ENCODE data around the gene TSPAN7.

The TSPAN7 gene

DNA sequence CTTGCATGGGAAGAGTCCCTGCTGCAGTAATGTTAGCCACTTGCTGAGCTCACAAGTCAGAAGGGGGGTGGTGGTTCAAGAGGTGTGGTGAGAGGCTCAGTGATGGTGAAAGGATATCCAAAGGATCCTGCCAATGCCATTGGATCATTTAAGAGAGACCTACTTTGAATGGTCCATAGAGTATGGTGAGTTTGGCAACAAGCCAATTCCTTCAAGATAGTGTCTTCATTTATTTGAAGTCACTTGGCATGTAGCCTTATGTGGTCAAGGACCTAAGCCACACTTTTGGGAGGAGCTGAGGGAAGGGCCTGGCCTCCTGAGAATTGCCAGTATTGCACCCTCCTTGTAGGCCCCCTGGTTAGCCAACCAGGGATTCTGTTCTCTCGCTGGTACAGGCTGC is 87.9 kb downstream of the TSPAN7 start:
- DNase-seq = no peak

DNA sequence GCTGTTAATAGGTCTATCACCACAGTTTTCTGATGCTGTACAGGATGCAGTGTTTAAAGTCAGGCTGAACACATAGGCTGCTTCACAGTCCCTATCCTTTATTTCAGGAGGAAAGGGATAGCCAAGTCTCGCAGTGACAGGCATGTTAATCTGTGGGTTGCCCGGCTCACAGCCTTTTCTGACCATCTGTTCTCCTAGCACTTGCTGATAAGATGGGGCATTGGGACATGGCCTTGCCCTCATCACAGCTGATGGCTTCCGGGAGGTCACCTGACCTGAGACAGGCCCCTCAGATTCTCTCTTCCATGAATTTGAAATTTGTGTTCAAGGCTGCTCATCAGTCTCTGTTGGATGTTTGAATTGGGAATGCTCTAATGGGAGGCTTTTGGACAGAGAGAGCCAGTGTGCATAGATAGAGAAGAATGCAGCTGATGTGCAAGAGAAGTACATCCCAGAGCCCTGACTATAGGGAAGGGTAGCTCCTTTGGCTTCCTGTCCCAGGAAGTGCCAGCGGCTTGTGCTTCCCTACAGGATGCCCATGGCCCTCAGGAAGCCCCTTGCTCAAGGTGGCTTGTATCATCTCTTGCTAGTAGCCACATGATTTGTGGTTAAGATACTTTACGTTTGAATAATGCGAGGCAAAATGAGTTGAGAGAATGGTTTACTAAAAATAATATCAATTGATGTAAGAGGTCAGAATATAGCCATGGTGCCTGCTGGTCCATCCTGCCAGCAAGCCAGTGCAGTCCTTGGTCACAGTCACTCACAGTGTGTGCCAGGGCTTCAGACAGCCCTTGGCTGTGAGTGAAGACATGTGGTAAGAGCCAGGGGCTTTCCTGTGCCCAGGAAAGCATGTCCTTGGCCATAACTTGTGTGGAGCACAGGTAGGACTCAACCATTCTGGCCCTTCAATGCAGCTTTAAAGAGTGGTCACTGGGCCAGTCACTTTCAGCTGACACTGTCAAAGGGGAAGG is 88.6 kb downstream of the TSPAN7 start:
- no peak for DNase-seq

DNA sequence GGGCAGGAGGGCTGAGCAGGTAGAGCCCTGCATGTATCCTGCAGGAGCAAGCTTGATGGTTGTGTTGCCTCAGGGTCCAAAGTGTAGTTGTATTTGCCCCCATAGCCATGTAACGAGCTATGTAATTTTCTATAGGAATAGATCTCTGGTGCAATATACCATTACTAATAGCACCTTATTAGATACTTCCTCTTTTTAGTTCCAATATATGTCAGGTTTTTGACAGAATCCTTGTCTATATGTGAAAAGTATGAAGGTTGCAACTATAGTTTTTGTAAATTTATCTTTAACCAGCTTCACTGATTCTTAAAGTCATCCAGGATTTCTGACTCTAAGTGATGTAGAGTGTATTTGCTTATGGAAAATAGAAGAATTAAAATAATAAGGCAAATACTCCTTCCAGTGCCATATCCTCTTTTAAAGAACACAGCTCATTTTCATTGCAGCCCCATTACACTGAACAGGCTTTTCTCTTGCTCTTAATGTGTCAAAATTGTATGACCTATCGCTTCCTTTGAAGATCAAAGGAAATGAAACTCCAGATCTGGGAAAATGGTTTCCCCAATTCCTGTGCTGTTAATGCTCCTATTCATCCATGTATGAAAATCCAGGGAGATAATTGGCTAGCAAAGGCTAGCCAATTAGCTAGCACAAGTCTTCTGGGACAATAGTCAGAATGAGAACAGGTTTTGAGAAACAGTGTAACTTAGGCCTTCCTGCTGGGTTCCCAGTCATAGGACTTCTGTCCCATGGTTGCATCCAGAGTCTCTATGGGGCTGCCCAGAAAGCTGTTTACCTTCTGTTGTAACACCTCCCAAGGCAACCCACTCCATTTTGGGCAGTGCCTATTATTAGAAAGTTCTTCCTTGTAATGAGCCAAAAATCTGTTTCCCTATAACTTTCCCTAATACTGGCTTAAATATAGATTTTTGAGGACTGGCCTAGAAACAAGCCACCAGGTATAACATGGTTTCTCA is 90.6 kb downstream of the TSPAN7 start:
- no peak for DNase-seq

DNA sequence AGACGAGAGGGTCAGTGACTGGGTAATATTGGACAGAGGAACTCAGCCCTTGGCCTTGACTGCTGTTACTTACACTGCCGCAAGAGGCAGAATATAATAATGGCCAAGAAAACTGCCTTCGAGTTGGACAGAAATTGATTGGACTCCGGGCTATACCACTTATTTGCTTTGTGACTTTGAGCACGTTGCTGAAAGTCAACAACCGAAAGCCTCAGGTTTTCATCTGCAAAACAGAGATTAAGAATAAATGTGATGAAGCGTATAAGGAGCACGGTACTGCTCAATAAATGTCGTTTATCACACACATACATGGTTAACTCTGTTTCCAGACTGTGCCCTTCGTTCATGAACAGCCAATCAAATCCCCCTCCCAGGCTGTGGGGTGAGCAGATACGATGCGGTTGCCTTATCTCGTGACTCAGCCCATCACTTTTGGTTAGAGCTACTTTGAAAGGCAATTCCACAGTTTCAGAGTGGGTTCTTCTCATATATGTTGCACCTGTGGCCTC is 91.6 kb downstream of the TSPAN7 start:
- DNase-seq = no peak

DNA sequence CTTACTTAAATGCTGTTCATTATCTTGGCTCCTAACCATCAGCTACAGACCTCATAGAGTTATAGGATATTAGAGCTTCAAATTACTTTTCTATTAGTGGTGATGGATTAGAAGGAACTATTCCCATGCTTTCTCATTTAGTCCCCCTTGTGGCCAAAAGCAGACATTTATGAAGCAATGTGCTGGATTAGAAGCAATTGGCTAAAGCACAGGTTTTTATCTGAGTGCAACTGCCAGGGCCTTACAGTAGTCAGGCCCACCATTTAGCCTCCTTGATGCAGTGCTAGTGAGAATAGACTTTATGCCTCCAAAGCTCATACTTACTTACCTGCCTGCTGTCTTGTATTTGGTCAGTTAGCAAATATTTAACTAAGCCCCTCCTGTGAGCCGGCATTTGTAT is 93.0 kb downstream of the TSPAN7 start:
- no peak for DNase-seq

DNA sequence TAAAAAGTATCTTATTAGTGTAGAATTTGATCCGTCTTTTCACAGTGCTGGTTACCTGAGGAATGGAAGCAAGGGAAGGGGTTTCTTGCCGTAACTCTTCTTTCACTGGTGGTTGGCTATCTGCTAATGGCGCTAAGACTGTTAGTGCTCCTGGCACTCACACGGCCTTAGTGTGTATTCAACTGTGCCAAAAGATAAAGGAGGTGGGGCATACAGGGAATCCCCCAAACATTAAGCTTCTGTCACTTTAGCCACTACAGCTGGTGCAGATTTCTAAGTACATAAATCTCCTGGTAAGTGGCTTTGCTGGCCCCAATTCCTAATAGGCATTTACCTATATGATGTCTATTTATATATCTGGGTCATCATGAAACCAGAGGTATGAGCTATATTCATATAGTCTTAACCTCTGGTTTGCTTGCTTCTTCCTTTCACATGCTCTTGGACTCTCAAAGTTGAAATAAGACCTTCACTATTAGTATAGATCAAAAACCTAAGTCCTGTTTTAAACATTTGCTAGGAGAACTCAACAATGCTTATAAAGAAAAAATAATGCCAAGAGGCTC is 95.1 kb downstream of the TSPAN7 start:
- no peak for DNase-seq

DNA sequence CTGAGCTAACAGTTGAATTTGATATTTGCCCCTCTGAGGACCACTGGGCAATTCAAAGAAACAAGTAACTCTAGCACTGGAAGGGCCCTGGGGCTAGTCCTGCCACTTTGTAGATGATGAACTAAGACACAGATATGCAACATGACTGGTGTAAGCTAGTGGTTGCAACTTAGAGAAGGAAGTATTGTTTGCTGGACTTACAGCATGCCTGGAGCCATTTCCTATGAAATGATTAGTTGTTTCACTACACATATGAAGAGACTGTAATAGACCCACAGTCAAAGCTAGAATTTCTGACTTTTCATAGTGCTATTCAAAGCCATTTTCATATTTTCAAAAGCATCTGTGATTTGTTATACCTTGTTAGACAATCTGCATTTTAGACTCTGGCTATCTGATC is 96.2 kb downstream of the TSPAN7 start:
- no peak for DNase-seq

DNA sequence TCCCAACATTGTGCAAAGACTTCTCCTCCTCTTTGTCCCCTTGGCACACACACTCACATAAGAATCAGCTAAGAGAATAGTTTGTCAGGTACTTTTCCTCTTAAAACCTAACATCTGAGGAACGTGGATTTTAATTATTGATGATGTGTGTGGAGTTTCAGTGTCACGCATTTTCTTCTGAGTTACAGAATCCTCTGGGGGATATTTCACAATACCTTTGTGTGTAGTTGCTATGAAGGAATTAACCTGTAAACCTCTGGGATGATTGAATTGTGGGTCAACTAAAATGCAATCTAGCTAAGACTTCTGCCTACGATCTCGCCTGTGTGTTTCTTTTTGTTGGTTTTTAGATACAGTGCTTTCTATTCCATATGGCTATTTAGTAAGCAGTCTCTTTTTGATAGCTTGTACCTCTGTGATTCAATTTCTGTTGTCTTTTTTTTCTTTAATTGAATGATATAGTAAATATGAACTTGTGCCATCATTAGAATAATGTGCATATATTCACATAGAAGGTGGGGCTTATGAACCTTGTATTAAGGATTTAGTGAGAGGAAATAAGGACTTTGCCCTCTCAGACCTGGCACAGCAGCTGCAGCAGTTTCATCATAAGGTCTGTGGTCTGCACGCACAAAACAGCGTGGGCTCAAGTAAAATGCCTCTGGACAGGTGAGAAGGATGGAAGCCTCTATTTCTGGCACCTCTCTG is 99.2 kb downstream of the TSPAN7 start:
- no peak for DNase-seq

DNA sequence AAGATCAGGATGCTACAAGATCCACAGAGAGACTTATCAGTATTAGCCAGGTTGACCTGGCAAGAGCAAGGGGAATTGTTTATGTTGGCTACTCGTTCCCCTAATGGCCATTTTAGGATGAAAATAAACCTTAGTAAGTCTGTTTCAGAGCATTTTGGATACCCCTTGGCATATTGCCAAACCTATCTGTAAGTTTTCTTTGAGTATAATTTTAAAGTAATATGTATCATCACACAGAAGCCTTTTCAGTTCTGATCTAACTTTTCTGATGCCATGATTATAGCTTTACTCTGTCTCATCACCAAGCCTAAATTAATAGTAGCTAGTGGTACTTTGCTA is 99.7 kb downstream of the TSPAN7 start:
- no peak for DNase-seq

DNA sequence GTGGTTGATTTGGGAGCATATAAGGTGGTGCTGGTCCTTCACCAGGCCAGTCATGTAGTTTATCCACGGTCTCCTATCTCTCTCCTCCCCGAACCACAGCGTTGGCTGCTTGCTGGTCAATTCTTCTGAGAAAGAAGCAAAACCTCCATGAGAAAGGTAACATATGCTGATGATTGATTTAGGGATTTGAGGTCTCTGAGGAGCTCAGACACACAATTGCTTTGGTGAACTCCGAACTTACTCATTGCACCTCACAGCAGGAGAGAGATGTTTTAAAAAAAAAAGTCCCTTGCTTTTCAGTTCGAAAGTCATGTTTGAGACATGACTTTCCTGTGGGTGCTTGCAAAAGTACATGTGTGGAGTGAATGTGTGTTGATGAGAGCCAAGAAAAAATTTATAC is 100.2 kb downstream of the TSPAN7 start:
- DNase-seq = no peak

DNA sequence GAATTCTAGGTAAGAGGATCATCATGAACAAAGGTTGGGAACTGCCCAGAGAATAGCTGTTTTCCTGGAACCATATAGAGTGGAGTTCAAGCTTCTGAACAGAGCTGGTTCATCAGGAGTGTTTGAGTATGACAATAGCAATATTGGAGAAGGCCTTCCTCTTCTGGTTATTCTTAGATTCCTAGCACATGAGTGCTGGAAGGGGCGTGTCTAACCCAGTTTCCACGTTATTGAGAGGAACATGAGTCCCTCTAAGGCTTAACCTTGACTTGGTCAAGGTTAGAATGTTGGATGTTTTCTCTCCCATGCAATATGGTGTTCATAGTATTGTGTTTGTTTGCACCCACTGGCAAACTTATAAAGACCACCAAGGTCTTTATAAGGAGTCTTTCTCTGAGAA is 101.3 kb downstream of the TSPAN7 start:
- no peak for DNase-seq

DNA sequence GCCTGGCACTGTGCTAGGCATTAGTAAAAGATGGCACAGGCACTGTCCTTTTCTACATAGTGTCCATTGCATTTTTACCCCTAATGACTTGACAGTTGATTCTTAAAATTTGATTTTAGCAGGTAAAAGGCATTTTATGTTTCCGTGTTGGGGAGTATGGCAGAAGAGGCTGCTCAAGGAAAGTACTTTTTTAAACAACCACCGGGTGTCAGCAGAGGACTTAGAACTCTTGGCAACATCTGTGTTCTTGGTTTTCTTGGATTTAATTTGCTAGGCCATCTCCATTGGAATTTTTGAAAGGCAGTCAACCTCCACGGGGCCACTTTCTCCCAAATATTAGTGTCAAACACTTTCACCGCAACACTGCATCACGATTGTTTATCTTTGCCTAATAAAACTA is 102.9 kb downstream of the TSPAN7 start:
- no peak for DNase-seq

DNA sequence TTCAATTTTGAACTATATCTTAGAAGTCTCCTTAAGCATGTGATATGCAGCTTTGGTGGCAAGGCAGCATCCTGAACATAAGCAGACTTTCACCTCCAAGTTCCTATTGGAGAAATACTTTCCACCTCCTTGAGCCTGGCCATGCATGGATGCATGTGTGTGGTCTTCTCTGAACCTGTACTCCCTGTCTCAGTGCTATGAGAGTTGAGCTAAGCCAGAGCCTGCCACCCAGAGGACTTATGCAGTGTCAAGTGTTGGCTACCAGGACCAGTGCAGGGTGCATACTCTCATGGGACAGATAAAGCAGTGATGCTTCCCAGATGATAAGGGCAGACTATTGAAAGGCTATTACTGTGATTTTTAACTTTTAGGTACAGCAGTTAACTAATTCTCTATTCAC is 105.6 kb downstream of the TSPAN7 start:
- DNase-seq = no peak

DNA sequence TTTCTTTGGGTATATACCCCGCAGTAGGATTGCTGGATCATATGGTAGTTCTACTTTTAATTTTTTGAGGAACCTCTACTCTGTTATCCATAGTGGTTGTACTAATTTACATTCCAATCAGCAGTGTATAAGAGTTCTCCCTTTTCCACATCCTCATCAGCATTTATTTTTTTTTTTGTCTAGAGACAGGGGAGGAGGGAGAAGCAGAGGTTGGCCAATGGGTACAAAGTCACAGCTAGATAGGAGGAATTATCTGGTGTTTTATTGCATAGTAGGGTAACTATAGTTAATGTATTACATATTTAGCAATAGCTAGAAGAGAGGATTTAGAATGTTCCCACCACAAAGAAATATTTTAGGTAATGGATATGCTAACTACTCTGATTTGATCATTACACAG is 107.4 kb downstream of the TSPAN7 start:
- DNase-seq = no peak

DNA sequence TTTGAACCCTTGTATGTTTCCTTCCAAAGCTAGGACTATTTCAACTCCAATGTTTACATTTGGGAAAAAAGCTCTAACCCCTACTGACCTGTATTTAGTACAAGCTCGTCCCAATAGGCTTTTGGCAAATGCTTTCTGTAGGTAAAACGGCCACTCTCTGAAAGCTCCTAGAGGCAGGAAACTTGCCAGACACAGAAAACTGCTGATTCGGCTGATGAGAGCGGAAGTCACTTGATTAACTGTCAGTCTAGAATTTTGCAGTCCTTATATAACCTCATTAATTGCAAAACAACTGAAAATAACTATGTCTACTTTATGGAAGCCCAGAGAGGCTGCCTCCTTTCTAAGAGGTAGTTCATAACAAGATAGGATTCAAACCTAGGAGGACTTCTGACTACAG is 108.1 kb downstream of the TSPAN7 start:
- DNase-seq = no peak

DNA sequence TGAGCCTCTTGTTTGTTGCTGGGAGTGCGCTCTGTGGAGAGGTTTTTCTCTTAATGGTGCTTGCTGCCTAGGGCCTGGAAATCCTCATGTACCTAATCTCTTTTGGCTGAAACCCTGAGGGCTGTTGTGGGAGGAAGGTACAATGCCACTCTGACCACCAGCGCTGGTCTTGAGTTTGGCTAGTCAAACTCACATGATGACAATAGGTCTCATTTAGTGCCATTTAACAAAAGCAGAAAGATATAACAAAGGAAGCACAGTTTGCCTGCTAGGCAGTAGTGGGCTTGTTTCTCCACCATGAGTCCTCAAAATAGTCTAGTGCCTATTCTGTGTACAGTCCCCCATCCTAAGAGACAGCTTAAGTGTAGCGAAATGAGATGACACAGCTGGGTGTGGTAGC is 111.3 kb downstream of the TSPAN7 start:
- DNase-seq = no peak

DNA sequence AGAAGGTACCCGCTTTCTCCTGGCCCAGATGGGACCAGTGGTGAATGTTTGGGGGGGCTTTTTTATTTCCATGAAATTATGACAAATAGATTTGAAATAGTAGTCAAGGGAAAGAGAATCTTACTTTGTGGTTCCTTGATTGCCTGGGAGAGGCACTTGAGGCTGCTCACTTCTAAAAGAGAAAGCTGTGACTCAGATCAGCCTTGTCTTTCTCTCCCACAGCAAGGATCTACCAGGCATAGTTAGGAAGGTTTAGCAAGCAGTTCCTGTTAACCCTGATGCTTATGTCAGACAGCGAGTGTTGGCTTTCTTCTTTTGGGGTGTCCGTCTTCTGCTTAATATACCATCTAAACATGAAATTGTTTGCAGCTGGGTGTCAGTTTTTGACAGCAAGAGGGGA is 114.5 kb downstream of the TSPAN7 start:
- DNase-seq = no peak

DNA sequence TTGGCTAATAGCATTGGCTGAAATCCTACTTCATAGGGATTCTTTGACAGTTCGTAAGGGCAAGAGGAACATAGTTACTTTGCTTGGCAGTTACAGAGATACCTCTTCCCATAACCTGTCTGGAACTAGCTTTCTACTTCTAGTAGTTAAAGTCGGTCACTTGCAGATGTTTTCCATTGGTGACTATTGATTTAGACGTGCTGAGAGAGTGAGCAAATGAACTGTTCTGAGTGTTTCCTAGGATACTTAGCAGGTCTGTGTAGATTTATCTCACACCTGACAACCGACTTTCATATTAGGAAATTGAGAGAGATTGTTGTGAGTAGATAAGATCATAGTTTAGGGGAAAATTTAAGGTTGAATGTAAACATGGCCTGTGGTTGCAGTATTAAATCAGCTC is 116.8 kb downstream of the TSPAN7 start:
- no peak for DNase-seq

DNA sequence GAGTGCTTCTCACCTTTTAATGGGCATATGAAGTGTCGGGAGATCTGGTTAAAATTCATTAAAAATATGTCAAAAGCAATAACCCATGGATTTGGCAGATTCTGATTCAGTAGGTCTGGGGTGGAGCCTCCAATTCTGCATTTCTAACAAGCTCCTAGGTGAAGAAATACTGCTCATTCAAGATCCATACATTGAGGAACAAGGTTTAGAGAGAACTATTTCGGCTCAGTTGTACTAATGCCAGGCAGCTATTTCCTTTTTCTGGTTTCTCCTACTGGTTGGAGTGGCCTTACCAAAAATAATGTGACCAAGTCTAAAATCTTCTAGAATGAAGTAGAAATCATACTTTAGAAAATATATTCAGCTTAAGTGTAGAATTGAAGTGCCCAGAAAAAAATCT is 117.5 kb downstream of the TSPAN7 start:
- no peak for DNase-seq

DNA sequence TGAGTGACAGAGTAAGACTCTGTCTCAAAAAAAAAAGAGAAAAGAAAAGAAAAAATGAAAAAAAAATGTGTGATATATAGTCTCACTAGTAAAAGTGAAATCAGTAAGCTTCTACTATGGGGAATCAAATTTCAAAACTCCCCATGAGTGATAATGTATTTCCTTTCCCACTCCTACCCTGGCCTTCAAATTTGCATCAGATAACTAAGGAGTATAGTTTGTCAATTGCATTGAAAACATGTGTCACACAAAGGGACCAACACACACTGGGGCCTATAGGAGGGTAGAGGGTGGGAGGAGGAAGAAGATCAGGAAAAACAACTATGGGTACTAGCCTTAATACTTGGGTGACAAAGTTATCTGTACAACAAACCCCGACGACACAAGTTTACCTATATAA is 118.4 kb downstream of the TSPAN7 start:
- DNase-seq = no peak

DNA sequence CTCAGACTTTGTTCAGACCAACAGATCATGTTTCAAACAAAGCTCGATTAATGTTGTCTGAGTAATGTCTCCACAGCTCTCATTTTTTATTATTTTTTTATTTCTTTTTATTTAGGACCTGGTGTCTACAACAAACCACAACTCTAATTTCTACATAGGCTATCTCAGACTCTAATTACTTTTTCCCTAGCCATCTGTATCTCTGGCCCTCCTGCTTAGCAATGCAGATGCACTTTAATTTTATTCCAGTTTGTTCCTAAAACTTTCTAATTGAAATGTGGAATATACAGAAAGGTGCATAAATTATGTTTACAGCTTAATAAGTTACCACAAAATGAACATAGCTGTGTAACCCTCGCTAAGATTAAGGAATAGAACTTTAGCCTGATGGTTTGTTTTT is 120.8 kb downstream of the TSPAN7 start:
- DNase-seq = no peak

DNA sequence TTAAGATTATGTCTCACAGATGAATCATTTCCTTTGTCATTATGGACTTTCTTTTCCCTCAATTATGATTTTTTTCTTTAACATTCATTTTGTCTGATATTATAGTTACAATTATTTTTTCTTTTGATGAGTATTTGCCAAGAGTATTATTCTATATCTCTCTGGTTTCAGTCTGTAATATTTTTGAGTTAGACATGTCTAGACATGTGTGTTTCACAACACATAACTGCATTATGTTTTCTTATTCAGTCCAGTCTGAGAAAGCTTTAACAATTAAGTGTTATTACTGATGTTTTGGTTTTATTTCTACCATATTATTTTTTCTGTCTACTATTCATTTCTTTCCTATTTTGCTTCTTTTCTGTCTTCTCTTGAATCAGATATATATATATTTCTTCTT is 131.6 kb downstream of the TSPAN7 start:
- no peak for DNase-seq

DNA sequence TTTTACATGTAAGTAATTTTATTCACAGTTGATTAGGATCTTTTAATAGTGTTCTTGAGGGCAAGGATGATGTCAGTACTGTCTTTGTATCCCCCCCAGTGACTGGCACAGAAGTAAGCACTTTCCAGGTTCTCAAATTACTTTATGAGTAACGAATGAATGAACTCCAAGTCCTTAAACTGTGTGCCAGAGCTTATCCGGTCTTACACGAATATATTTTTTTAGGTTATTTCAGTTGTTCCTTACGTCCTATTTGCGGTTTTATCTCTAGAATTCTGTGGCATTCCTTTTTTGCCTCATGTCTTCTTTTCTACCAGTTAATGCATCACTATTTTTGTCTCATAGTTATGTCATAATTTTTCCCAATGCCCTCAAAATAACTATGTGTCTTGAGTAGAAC is 133.1 kb downstream of the TSPAN7 start:
- DNase-seq = no peak
